ENCODE results near the gene SCP2D1.

DNA sequence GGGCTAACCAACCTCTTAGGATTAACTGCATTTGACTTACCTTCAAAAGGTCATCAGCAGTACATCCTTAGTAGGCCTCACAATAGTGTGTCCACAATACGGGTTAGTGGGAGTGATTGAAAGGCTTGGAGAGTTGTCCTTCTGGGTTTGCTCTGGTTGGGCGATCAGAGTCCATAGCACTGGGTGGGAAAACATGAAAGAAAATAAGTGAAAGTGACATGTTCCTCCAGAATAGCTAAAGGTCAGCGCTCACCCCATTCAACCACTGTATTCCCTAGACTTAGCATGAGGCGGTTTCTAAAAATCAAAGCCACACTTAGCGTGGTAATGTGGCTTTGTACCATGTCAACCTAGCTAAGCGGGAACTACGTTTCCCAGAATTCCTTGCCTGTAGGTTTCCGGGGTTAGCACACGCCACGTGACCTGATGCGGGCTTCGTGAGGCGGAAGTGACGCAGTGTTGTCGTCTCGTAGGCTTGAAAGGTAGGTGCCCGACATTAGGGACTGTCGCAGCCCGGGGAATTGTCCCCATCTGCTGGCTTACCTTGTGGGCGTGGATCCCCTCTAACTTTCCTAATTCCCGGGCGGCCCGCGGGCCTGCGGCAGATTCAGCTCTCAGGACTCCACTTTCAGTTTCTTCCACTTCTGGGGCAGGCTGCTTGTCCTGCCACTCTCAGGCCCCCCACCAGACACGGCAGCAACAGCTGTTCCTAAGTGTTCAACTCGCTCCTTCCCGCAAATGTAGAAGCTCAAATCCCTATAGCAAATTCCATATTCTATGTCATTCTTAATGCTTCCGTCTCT is 19.8 kb upstream of the SCP2D1 start:
- TF ChIP-seq POLR2A (IDR thresholded peaks at IDR 0.05) = peak; percentile 39 to 62
- TF ChIP-seq, protein P1, sequence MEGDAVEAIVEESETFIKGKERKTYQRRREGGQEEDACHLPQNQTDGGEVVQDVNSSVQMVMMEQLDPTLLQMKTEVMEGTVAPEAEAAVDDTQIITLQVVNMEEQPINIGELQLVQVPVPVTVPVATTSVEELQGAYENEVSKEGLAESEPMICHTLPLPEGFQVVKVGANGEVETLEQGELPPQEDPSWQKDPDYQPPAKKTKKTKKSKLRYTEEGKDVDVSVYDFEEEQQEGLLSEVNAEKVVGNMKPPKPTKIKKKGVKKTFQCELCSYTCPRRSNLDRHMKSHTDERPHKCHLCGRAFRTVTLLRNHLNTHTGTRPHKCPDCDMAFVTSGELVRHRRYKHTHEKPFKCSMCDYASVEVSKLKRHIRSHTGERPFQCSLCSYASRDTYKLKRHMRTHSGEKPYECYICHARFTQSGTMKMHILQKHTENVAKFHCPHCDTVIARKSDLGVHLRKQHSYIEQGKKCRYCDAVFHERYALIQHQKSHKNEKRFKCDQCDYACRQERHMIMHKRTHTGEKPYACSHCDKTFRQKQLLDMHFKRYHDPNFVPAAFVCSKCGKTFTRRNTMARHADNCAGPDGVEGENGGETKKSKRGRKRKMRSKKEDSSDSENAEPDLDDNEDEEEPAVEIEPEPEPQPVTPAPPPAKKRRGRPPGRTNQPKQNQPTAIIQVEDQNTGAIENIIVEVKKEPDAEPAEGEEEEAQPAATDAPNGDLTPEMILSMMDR (IDR thresholded peaks at IDR 0.05) = peak in 3 of 6 experiments; percentile 6 to 15 (median 12)

All from Peyer's patch (tissue), 4 donors.